HepG2 (cell line): ENCODE measurements around the gene ZACN. TPM values are rescaled to one million over a fixed set of nuclear protein-coding genes. Genes with fewer than 3 reads are reported as not detected.

ENCODE experiments used
- DZIP1 ChIP-seq: sonication (generic); formaldehyde crosslinking; IDR thresholded peaks from 2 replicates; pipeline ENCODE4 v1.5.0; 2020; ENCODE audit warnings: mild to moderate bottlenecking, missing genetic modification reagents
- FOXK2 ChIP-seq: fragments of 450-650 bp; IDR thresholded peaks from 2 replicates; pipeline ENCODE4 v1.6.1; 2016
- HNF4G ChIP-seq, 2 experiments: sonication (generic) in 1 of 2; formaldehyde crosslinking in 1 of 2; IDR thresholded peaks; 2 replicates each; pipeline versions ENCODE4 v1.4.0 to v1.6.1; 2011 to 2020; ENCODE audit warnings: borderline replicate concordance in 2 of 2, low read depth in 2 of 2, mild to moderate bottlenecking in 2 of 2, low read length in 1 of 2, missing genetic modification reagents in 1 of 2, moderate library complexity in 1 of 2
- IRF2 ChIP-seq: IDR thresholded peaks from 2 replicates; pipeline ENCODE4 v1.6.1; 2018; ENCODE audit warnings: missing genetic modification reagents, missing compliant biosample characterization
- IRF9 ChIP-seq: sonication (generic); formaldehyde crosslinking; IDR thresholded peaks from 2 replicates; pipeline ENCODE4 v1.8.0; 2022; ENCODE audit warnings: missing genetic modification reagents, mild to moderate bottlenecking, borderline replicate concordance
- JUND ChIP-seq: sonication (generic); formaldehyde crosslinking; IDR thresholded peaks from 2 replicates; pipeline ENCODE4 v1.8.0; 2022; ENCODE audit warnings: mild to moderate bottlenecking, missing genetic modification reagents
- KDM2A ChIP-seq: sonication (generic); formaldehyde crosslinking; IDR thresholded peaks from 2 replicates; pipeline ENCODE4 v1.4.0; 2020; ENCODE audit warnings: low read depth, missing genetic modification reagents, borderline replicate concordance
- MYNN ChIP-seq: sonication (generic); formaldehyde crosslinking; IDR thresholded peaks from 2 replicates; pipeline ENCODE4 v1.4.0; 2020; ENCODE audit warnings: mild to moderate bottlenecking, low read depth, missing genetic modification reagents
- NAIF1 ChIP-seq: sonication (generic); formaldehyde crosslinking; IDR thresholded peaks from 2 replicates; pipeline ENCODE4 v1.5.0; 2020; ENCODE audit warnings: mild to moderate bottlenecking, missing genetic modification reagents, borderline replicate concordance
- SUZ12 ChIP-seq: fragments of 150-350 bp; IDR thresholded peaks from 2 replicates; pipeline ENCODE4 v1.6.1; 2014; ENCODE audit warnings: low read depth, low read length
- TOE1 ChIP-seq: sonication (generic); formaldehyde crosslinking; IDR thresholded peaks from 2 replicates; pipeline ENCODE4 v1.4.0; 2020; ENCODE audit warnings: mild to moderate bottlenecking, missing genetic modification reagents
- ZEB1 ChIP-seq: IDR thresholded peaks from 2 replicates; pipeline ENCODE4 v1.6.1; 2012; ENCODE audit warnings: mild to moderate bottlenecking, low read depth, inconsistent platforms; ENCODE audit not compliant: insufficient replicate concordance
- ZNF256 ChIP-seq: sonication (generic); formaldehyde crosslinking; conservative IDR thresholded peaks from 2 replicates; pipeline ENCODE4 v1.4.0; 2020; ENCODE audit warnings: missing genetic modification reagents
- ZNF562 ChIP-seq: sonication (generic); formaldehyde crosslinking; IDR thresholded peaks from 2 replicates; pipeline ENCODE4 v1.8.0; 2022; ENCODE audit warnings: missing genetic modification reagents, borderline replicate concordance
- ZNF563 ChIP-seq: sonication (generic); formaldehyde crosslinking; IDR thresholded peaks from 2 replicates; pipeline ENCODE4 v1.8.0; 2022; ENCODE audit warnings: mild to moderate bottlenecking, moderate library complexity, missing genetic modification reagents
- ZNF572 ChIP-seq: sonication (generic); formaldehyde crosslinking; IDR thresholded peaks from 2 replicates; pipeline ENCODE4 v1.5.1; 2020; ENCODE audit warnings: mild to moderate bottlenecking, missing genetic modification reagents
- ZNF704 ChIP-seq: sonication (generic); formaldehyde crosslinking; IDR thresholded peaks from 2 replicates; pipeline ENCODE4 v1.8.1; 2023; ENCODE audit warnings: mild to moderate bottlenecking, inconsistent platforms, moderate library complexity, missing genetic modification reagents, borderline replicate concordance
- ZSCAN9 ChIP-seq: IDR thresholded peaks from 2 replicates; pipeline ENCODE4 v1.6.1; 2016; ENCODE audit warnings: borderline replicate concordance
- polyA plus RNA-seq, 8 experiments: library from polyadenylated mRNA; depleted of rRNA in 3 of 8; stranded (reverse) in 7 of 8; unstranded in 1 of 8; fragments of >200 nt; fragmentation: Illumina TruSeq in 4 of 8; extraction: Trizol in 4 of 8; gene quantifications; 2 replicates each; pipeline versions ENCODE4 v1.2.1 to v1.2.3, GENCODE V29; 2011 to 2016; ENCODE audit warnings: low read depth in 4 of 8, missing spikeins in 1 of 8, mixed read lengths in 1 of 8; ENCODE audit not compliant: insufficient read depth in 1 of 8
- total RNA-seq, 5 experiments: library from RNA; depleted of rRNA; stranded (reverse); fragments of >200 nt; fragmentation: Illumina TruSeq; extraction: Trizol; gene quantifications; 2 replicates each; pipeline ENCODE4 v1.2.3, GENCODE V29; 2016; ENCODE audit warnings: low read depth in 1 of 5
- TF ChIP-seq, protein P1 (sequence below): sonication (generic); formaldehyde crosslinking; IDR thresholded peaks from 2 replicates; pipeline ENCODE4; 2020; ENCODE audit warnings: missing genetic modification reagents, mild to moderate bottlenecking, borderline replicate concordance
- TF ChIP-seq, protein P2 (sequence below): IDR thresholded peaks from 2 replicates; pipeline ENCODE4 v1.6.1; 2016; ENCODE audit warnings: control low read depth

Gene ZACN
- total and polyA plus RNA-seq, 2 of the 13 experiments (the other 11 are each of a cell fraction or from before 2014, with no cell fraction given), result 0.11 to 0.15 TPM

- TF ChIP-seq, protein P1, sequence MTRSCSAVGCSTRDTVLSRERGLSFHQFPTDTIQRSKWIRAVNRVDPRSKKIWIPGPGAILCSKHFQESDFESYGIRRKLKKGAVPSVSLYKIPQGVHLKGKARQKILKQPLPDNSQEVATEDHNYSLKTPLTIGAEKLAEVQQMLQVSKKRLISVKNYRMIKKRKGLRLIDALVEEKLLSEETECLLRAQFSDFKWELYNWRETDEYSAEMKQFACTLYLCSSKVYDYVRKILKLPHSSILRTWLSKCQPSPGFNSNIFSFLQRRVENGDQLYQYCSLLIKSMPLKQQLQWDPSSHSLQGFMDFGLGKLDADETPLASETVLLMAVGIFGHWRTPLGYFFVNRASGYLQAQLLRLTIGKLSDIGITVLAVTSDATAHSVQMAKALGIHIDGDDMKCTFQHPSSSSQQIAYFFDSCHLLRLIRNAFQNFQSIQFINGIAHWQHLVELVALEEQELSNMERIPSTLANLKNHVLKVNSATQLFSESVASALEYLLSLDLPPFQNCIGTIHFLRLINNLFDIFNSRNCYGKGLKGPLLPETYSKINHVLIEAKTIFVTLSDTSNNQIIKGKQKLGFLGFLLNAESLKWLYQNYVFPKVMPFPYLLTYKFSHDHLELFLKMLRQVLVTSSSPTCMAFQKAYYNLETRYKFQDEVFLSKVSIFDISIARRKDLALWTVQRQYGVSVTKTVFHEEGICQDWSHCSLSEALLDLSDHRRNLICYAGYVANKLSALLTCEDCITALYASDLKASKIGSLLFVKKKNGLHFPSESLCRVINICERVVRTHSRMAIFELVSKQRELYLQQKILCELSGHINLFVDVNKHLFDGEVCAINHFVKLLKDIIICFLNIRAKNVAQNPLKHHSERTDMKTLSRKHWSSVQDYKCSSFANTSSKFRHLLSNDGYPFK (CRISPR knock-in tag), result peak; percentile 97
- TF ChIP-seq NAIF1, result peak; percentile 27; the same call in 1 of the 2 replicates
- TF ChIP-seq, protein P2, sequence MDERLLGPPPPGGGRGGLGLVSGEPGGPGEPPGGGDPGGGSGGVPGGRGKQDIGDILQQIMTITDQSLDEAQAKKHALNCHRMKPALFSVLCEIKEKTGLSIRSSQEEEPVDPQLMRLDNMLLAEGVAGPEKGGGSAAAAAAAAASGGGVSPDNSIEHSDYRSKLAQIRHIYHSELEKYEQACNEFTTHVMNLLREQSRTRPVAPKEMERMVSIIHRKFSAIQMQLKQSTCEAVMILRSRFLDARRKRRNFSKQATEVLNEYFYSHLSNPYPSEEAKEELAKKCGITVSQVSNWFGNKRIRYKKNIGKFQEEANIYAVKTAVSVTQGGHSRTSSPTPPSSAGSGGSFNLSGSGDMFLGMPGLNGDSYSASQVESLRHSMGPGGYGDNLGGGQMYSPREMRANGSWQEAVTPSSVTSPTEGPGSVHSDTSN (CRISPR knock-in tag), result no peak
- peak; percentile 92 for TF ChIP-seq IRF2
- TF ChIP-seq ZEB1, result peak; percentile 70
- no peak for TF ChIP-seq HNF4G (IDR thresholded peaks at IDR 0.05; ENCODE audit: borderline replicate concordance, low read depth, low read length)
- TF ChIP-seq HNF4G (CRISPR knock-in tag; IDR thresholded peaks at IDR 0.05; ENCODE audit: borderline replicate concordance, low read depth), result 0 out of 2 replicates have a peak, but pooled peaks have one; percentile 42
- TF ChIP-seq MYNN, result peak; percentile 30; the same call in 1 of the 2 replicates
- TF ChIP-seq KDM2A (CRISPR knock-in tag), result peak; percentile 90
- no peak for TF ChIP-seq ZNF562 (CRISPR knock-in tag)
- peak; percentile 98 for TF ChIP-seq DZIP1
- peak; percentile 85; the same call in 1 of the 2 replicates for TF ChIP-seq ZNF704 (CRISPR knock-in tag)
- no peak for TF ChIP-seq FOXK2
- TF ChIP-seq IRF9 (CRISPR knock-in tag), result peak; percentile 99
- peak; percentile 94 for TF ChIP-seq ZNF563 (CRISPR knock-in tag)
- TF ChIP-seq SUZ12, result no peak
- TF ChIP-seq ZNF572 (CRISPR knock-in tag), result peak; percentile 100
- peak; percentile 75 for TF ChIP-seq JUND (CRISPR knock-in tag)
- TF ChIP-seq TOE1, result 0 out of 2 replicates have a peak, but pooled peaks have one; percentile 20
- peak; percentile 87 for TF ChIP-seq ZSCAN9 (CRISPR knock-in tag)
- no peak for TF ChIP-seq ZNF256
These were observed 6.7 kb upstream of the ZACN start, which contains the start of gene SRP68 (continued) for GRCh38 chr17:76072148-76072858.
